GM19467 (cell line): Measurements from ENCODE around the gene HIBADH.
"Not testable (repeated sequence)": the region's sequence is repeated elsewhere in the genome, so short reads cannot be mapped to it uniquely, and the experiment has no call there.

Source experiments
- ATAC-seq: cut with Tn5 transposase; IDR thresholded peaks from one replicate; pipeline ENCODE4 v1.9.1; 2021; ENCODE audit warnings: mild to moderate bottlenecking, moderate library complexity; ENCODE audit not compliant: unreplicated experiment

Gene HIBADH

DNA sequence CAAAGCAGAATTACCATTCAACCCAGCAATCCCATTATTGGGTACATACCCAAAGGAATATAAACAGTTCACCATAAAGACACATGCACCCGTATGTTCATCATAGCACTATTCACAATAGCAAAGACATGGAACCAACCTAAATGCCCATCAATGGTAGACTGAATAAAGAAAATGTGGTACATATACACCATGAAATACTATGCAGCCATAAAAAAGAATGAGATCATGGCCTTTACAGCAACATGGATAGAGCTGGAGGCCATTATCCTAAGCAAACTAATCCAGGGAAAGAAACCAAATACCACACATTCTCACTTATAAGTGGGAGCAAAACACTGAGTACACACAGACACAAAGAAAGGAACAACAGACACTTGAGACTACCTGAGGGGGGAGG lies 23.6 kb downstream of the HIBADH start:
- not testable (repeated sequence) for ATAC-seq

DNA sequence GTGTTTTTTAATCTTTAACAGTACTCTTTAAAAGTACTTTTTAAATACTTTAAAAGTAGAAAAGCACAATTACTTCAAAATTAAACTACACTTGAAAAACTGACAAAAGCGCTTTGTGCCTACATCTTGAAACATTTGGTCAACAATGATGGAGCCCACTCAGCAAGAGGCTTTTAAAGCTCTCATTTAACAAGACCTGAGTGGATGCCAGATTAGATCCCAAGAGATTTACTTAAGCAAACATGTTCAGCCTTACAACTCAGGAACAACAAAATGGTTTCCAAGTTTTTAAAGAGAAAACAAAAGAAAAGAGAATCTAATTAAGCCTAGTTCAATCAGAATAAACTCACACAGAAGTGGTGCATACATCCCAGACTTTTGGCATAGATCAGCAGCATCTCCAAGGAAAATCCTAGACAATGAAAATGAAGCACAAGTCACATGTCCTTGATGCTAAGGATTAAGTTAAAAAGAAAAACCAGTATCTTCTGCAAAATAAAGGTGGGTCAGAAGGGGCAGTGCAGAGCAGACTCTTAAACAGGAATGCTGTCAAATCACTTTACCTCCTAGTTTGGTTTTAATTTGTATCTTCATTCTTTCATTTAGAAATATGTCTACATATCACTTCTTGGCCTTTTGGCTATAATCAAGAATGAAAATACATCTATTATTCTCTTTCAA lies 26.2 kb downstream of the HIBADH start:
- ATAC-seq, result no peak

DNA sequence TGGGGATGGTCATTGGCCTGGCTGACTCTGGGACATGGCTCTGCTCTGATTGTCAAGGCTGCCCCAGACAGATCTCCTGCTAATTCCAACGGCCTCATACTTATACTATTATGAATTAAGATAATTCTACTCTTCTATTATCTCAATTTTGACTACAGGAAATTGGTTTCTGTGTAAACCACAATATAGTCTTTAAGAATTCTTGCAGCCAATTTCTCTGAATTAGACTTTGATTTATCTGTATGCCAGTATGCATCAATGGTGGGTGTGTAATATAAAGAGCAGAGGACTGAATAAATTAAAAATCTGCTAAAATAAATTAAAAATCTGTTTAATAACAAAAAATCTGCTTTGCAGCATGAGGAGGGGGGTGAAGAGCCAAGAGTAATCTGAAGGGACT lies 27.0 kb downstream of the HIBADH start:
- ATAC-seq, result no peak

DNA sequence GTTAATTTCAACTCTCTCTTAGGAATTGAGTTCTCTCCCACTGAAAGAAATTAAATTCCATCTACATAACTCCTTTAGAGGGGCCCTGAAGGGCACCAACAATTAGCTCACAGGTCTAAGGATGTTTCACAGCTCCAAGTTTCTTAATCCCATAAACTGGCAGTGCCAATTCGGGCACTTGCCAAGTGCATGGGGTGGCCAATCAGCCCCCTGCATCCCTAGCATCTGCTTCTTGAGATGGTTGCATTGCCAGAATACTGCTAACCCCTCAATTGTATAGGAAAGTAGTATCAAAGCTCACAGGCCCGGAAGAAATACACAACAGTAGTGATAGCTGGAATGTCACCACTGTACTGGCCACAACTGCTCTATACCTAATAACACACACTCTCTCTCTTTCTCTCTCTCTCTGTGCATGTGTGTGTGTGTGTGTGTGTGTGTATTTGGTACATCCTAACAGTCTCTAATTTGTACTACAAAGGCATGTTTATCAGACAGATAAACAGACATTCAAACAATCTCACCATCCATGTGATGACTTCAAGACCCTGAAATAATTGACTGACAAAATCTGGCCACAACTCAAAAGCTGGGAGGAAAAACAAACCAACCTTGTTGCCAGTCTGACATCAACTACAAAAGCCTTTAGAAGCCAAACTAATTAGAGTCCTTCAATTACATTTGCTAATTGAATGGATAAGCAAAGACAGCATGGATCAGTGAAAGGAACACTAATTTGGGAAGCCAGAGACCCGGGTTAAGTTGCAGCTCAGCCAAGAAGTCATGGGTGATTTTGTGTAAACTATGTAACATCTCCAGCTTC lies 27.8 kb downstream of the HIBADH start:
- no peak for ATAC-seq

DNA sequence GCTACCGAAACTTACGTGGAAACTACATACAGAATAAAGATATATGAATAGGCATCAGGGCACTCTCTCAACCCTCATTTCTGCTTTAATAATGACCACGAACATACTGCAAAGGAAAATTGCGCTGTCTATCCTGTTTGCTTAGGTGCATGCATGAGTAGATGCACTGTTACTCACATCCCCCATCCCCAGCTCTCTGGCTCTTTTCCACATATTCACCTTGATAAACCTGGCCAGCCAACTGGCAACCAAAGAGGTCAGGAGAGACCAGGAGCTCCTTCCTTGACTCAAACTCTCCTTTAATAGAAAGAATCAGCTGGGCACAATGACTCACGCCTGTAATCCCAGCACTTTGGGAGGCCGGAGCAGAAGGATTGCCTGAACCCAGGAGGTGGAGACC lies 29.6 kb downstream of the HIBADH start:
- no peak for ATAC-seq

DNA sequence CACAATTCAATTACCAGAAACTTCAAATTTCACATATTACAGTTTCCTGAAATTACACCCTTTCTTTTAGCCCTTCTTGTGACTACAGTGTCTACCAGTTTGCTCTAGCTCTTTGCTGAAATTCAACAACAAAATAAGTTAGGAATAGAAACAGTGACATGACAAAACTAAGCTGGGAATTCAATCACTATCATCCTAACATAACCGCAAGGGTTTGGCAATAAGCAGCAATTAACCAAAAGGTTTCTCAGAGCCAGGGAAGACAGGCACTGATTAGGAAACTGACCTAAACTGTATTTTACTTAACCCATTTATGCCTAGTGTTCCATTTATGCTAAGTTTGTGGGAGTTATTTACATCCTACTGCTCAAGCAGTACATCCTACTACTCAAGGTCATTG lies 31.3 kb downstream of the HIBADH start:
- no peak for ATAC-seq

DNA sequence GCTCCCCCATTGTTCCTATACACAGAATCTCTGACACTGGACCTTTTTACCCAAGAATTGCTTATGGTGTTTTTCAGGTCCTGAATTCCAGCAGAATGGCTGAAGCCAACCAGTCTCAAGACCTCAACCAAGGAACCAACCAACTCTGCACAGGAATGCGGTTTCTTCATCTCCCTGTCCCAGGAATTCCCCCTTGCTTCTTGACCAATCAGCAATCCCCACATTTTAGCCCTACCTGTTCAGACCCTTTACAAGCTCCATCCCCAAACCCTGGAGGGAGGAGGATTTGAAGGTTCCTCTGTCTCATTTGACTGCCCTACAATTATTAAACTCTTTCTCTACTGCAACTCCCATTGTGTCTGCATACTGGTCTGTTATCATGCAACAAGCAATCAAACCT lies 35.5 kb downstream of the HIBADH start:
- no peak for ATAC-seq

DNA sequence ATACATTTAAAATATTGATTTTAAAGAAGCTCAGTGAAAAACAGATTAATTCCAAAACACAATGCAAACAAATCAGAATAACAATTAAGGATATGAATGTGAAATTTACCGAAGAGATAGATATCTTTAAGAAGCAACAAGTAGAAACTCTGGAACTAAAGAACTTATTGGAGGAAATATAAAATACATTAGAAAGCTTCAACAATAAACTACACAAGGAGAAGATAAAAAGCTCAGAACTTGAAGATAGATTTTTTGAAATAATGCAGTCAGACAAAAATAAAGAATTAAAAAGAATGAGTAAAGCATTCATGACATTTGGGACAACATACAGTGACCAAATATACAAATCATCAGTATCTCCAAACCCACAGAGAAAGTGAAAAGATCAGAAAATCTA lies 43.2 kb downstream of the HIBADH start:
- ATAC-seq, result no peak

DNA sequence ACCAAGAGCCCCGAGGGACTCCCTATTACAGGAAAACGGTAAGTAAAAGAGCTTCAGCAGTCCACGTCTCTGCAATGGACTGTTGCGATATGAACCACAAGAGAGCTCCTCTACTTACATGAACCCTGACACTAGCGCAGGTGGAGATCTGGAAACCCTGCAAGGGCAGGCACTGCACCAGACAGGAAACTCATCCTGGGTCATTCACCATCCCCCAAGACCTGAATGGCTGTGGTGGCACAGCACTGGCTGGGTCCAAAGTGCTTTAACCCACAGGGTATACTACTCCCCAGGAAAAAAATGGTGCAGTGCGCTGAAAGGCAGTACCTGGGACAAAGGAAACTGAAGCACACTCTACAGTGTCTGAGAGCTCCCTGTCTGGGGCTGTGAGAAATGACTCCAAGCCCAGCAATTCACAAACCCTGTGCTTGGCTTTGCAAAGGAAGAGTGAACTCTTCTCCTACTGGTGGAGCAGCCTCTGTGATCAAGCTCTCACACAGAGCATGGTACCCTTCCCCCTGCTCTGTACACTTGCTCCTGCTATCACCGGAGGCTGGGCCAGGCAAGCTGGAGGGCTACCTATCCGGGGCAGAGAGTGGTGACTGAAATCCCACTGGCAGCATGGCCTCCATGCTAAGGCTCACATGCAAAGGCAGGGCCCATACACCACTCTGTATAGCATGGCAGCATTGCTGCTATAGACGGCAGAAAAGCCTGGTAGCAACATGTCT lies 44.9 kb downstream of the HIBADH start:
- ATAC-seq, result no peak

DNA sequence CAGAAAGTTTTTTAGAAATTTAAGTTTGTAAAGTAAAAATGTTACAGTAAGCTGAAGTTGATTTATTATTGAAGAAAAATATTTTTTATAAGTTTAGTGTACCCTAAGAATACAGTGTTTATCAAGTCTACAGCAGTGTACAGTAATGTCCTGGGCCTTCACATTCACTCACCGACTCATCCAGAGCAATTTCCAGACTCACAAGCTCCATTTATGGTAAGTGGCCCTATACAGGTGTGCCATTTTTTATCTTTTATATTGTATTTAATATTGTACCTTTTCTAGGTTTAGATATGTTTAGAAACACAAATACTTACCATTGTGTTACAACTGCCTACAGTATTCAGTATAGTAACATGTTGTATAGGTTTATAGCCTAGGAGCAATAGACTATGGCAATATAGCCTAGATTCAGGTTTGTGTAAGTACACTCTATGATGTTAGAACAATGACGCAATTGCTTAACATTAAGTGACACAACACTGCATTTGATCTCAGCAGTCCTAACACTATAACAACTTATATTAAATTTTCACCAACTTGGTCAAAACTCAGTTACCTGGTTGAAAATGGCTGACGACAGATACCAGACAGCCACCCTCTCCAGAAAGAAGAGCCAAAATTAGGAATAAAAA lies 45.7 kb downstream of the HIBADH start:
- ATAC-seq, result no peak

DNA sequence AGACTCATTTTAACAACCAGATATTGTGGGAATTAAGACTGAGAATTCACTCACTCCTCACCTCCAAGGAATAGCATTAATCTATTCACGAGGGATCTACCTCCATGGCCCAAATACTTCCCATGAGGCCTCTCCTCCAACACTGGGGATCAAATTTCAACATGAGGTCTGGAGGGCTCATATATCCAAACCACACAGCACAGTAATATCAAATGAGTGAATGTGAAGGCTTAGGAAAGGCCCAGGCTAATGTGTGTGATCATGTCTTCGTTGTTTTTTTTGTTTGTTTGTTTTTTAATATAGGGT lies 46.5 kb downstream of the HIBADH start:
- ATAC-seq, result no peak

DNA sequence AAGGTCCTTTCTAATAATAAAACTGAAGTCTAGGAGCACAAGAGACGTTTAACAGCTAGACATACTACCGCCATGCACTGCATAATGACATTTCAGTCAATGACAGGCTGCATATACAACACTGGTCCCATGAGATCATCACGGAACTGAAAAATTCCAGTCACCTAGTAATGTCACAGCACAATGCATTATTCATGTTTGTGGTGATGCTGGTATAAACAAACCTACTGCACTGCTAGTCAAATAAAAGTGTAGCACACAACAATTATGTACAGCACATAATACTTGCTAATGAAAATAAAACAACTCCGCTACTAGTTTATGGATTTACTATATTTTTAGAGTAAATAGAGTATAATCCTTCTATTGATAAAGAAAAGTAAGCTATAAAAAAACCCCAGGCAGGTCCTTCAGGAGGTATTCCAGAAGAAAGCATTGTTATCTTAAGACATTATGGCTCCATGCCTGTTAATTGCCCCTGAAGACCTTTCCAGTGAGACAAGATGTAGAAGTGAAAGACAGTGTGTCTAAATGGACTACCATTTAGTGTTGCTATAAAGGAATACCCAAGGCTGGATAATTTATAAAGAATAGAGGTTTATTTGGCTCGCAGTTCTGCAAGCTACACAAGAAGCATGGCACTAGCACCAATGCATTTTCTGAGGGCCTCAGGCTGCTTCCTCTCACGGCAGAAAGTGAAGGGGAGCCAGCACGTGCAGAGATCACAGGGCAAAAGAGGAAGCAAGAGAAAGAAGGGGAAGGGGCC lies 47.1 kb downstream of the HIBADH start:
- no peak for ATAC-seq

DNA sequence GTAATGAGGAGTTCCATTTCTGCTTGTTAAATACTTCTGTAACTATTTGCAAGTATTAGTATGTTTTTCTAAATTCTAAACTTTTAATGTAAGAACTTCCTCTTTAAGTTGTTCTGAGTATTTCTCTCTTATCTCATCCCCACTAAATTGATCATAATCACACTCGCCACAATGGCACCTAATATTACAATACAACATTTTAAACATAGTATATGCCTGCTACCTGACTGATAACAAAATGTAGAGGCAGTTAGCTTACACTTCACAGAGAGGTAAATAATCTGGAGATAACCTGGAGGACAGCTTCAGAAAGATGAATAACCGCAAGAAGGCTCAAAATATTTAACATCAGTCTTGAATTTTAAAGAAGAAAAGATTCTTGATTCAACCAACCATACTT lies 48.6 kb downstream of the HIBADH start:
- no peak for ATAC-seq

DNA sequence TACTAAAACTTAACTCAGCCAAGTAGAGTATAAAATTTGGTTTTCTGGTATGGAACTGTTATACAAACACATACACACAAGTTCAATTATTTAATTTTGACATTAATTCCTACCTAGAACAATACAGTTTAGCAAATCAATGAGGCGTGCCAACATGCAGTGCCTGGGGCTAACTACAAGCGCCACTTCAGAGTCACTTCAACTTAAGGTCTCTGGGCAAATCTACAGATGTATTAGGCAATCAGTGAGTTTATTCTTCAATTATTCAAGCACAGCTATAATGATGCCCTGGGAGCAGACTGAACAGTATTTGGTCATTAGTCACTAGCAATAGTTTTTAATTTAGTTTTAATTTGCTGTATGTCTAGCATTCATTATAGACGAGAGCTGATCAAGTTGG lies 51.6 kb downstream of the HIBADH start:
- ATAC-seq, result no peak

DNA sequence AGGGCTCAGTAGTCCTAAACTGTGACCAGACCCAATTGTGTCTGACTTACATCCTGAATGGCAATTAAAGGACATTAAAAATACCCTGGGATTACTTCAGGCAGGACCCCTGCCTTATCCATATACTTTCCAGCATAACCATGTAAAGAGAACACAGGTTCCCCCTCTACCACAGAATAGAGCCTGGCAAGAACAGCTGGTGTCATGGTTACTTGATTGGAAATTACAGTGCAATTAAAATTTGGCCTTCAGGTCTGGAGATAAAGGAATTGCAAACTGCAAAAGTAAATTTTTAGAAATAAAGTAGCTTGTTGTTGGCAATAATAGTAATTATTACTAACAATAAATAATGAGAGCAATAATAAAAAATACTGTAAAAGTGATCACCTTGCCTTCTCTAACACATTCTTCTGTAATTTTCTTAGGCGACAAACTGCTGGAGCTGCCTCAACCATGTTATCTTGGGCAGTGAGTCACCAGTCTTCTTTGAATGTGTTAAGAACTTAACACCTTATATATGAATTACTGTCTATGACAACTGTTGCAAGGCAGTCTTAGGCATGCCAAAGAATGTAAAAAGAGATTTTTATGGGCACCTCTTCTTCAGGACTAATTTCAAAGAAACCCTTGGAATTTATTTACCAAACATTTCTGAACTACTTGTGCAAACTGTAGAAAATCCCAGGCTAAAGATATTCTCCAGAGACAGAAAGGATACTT lies 53.7 kb downstream of the HIBADH start:
- ATAC-seq, result no peak

DNA sequence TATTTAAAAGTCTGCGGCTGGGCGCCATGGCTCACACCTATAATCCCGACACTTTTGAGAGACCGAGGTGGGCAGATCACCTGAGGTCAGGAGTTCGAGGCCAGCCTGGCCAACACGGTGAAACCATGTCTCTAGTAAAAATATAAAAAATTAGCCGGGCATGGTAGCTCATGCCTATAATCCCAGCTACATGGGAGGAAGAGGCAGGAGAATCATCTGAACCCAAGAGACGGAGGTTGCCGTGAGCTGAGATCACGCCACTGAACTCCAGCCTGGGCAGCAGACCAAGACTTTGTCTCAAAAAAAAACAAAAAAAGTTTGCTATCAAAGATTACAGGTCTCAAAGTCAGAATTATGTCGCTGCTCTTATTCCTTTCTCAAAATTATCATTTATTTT lies 55.5 kb downstream of the HIBADH start:
- ATAC-seq, result no peak

DNA sequence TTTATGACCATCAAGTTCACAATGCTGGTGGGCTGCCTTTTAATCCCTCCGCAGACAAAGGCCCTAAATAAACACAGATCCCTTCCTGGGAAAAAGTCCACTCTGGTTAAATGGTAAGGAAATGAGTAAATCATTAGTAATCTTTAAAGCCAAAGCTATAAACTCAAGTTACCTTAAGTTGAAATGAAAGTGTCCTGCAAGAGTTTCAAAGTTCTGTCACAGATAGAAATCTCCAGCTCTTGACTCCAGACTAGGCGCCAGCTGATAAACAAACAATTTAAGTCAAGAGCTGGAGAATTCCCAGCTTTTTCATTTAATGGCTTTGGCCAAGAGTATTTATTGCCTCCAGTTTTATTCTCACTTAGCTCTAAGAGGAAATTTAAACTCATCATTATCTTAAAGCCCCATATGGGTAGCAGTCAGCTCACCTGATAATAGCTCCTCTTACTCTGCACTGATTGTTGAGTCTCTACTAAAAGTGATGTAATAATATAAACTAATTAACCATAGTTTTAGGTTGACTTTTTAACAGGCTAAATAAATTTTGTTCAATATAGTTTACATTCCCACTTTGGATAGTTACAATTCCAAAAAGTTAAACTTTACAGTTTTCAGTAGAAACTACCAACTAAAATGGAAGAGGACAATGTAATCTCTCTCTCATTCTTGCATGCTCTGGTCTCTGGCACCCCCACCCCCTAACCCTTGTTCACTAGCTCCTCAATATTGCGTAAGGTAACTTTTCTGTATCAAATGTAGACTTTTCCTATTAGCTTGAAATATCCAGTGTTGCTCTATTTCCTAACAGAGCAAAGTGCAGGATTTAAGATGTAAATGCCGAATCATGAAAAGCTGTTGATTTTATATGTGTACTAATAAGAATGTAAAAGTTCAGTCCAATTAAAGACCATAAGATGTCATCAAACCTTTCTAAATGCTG lies 56.1 kb downstream of the HIBADH start:
- ATAC-seq, result no peak

DNA sequence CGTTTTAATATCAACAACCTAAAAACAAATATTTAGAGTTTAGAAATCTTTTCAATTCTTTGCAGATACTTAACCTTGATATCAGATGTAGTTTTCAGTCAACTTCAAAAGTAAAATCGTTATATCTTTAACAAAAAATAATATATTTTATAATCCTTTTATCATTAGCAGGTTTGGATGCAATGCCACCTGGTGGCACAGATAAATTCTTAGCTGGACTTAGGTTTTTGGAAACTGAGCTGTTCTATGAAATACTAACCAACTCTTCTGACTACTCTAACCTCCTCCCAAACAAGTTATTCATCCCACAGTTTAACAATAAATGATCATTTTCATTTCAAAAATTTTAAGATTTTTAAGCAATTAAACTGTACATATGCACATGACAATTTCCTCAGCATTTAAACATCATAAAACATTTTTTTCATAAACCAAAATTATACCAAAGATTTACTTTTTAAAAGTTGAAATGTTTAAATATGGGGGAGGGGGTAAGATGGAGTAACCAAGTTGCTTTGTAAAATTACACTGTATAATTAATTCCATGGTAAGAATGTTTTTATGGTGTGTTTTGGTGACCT lies 56.9 kb downstream of the HIBADH start:
- no peak for ATAC-seq

DNA sequence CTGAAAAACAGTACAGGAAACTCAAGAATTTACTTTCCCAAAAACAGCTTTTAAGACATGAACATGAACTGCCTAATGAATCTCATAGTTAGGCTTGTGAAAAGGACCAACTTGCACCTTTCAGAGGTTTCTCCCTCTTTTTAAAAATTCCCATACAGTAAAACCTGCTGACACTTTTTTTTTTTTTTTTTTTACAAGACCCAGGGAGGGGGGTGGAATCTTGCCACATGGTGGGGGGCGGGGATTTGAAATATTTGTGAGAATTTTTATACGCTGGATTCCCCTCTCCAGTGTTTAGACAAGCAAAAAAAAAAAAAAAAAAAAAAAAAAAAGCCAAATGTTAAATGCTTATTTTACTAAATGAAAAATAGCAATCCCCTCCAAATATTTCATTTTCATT lies 57.4 kb downstream of the HIBADH start:
- no peak for ATAC-seq
